GM18873 (cell line): ENCODE data around the gene RABGAP1L.
"Not testable (repeated sequence)": the region's sequence is repeated elsewhere in the genome, so short reads cannot be mapped to it uniquely, and the experiment has no call there.

Source experiments
- ATAC-seq: cut with Tn5 transposase; IDR thresholded peaks from one replicate; pipeline ENCODE4 v1.9.1; 2021; ENCODE audit warnings: mild to moderate bottlenecking, moderate library complexity, moderate number of reproducible peaks; ENCODE audit not compliant: unreplicated experiment, low FRiP score

RABGAP1L gene

DNA sequence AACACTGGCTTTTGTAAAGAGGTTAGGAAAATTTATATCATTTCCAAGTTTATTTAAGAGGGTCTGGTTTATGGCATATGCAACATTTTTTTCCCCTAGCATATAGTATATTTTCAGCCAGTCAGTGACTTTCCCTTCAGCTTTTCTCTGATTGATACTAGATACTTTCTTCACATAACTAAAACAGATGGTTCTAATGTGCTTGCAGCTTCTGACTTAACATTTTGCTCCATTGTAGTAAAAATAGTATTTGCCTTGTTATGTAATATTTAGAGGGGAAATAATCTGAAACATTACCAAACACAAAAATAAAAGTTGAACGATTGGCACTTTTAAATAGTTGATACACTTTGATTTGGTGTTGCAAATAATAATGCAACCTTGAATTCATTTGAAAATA, 480.1 kb downstream of the RABGAP1L start:
- no peak for ATAC-seq

DNA sequence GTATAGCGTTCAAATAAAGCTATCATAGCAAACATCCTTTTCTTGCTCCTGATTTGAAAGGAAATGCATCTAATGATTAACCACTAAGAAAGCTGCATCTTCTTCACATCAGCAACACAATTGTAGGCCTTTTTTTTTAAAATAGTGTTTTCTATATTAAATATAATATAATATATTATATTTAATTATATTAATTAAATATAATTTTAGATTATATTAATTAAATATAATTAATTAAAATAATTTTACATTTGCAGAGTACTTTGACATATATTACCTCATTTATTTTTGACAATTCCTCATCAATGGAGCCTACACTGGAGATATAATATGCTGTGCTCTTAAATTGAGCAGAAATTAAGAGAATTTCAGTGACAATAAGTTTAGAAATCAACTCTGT, 481.5 kb downstream of the RABGAP1L start:
- no peak for ATAC-seq

DNA sequence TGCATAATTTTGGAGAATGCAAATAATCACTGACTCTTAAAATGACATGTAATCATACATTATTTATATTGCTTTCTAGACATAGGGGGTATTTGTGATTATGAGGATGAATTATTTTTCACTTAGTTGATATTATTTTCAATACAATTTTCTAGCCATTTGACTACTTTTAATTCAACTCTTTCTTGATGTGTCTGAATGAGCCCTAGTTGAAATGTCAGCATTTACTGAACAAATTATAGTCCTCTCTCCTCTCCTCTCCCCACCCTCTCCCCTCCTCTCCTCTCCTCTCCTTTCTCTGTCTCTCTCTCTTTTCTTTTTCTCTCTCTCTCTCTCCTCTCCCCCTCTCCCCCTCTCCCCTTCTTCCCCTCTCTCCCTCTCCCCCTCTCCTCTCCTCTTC, 483.1 kb downstream of the RABGAP1L start:
- no peak for ATAC-seq

- ATAC-seq = no peak
Measured at GRCh38 chr1:174643206-174643605, 483.9 kb downstream of the RABGAP1L start.

DNA sequence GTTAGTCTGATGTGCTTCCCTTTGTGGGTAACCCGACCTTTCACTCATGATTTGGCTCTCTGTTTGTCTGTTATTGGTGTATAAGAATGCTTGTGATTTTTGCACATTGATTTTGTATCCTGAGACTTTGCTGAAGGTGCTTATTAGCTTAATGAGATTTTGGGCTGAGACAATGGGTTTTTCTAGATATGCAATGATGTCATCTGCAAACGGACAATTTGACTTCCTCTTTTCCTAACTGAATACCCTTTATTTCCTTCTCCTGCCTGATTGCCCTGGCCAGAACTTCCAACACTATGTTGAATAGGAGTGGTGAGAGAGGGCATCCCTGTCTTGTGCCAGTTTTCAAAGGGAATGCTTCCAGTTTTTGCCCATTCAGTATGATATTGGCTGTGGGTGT, 490.3 kb downstream of the RABGAP1L start:
- ATAC-seq = not testable (repeated sequence)

DNA sequence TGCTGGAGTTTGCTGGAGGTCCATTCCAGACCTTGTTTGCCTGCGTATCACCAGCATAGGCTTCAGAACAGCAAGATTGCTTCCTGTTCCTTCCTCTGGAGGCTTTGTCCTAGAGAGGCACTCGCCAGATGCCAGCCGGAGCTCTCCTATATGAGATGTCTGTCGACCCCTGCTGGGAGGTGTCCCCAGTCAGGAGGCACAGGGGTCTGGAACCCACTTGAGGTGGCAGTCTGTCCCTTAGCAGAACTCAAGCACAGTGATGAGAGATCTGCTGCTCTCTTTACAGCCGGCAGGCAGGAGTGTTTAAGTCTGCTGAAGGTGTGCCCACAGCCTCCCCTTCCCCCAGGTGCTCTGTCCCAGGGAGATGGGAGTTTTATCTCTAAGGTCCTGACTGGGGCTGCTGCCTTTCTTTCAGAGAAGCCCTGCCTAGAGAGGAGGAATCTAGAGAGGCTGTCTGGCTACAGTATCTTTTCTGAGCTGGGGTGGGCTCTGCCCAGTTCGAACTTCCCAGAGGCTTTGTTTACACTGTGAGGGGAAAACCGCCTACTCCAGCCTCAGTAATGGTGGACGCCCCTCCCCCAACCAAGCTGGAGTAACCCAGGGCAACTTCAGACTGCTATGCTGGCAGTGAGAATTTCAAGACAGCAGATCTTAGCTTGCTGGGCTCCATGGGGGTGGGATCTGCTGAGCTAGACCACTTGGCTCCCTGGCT, 493.4 kb downstream of the RABGAP1L start:
- ATAC-seq = no peak

- no peak for ATAC-seq
Measured at GRCh38 chr1:174654560-174654959, 495.2 kb downstream of the RABGAP1L start.

GRCh38 chr1:174656409-174657059, 497.2 kb downstream of the RABGAP1L start:
- ATAC-seq = no peak

DNA sequence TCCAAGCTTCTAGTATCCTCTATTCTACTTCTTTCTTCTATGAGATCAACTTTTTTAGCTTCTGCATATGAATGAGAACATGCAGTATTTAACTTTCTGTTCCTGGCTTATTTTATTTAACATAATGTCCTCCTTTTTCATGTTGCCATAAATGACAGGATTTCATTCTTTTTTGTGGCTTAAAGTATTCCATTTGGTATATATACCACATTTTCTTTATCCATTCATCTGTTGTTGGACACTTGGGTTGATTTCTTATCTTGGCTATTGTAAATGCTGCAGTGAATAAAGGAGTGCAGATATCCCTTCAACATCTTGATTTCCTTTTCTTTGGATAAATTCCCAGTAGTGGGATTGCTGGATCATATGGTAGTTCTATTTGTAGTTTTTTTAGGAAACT, 498.1 kb downstream of the RABGAP1L start:
- ATAC-seq = no peak

DNA sequence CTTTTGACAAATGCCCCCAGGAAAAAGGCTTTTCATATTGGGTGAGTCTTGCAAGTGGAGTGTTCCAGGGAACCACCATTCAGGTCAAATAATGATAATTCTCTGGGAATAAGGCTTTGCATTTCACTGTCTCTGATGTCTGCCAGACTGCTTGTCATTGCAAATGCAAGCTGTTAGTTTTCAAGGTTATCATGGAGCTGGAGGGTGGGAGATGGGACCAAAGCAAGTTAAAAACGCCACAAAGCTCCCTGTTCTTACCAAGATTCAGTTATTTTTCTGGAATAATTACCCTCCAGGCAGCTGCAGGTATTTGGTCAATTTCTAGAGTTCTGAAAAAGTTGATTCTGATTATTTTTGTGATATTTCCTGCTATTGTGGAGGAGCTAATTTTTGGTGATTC, 498.6 kb downstream of the RABGAP1L start:
- no peak for ATAC-seq

DNA sequence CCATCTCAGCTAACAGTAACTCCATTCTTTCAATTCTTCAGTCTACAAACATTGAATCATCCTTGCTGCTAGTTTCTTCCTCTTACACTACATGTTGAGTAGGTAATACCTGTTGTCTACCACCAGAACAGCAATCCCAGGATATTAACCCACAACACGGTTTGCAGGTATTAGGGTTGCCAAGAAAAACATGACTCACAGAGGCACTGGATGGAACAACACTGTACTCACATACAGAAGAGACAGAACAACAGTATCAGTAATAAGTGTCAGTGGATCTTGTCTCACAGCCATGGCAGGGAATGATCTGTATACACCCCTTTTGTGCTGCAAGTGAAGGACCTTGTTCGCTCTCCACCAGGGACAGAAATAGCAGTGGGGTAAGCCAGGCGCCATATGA, 500.5 kb downstream of the RABGAP1L start:
- no peak for ATAC-seq

GRCh38 chr1:174660476-174660875, 501.2 kb downstream of the RABGAP1L start:
- ATAC-seq = no peak

- no peak for ATAC-seq
Measured at GRCh38 chr1:174663358-174663757, 504.0 kb downstream of the RABGAP1L start.

DNA sequence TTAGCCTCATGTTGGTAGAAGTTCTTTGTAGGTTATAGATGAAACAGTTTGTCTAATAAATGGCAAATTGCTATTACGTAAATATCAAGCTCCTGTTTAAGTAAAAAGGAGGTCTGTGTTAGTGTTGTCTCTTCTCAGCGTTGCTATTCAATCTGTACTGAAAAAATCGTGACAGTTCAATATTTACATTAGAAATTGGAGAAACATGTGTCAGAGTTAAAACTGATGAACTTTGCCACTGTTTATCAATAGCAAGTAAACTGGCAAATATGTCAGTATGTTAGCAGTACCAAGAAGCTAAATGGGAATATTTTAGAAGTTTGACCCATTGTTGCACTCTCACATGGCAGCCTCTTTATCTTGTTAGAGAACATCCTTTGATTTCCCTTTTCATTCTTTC, 506.9 kb downstream of the RABGAP1L start:
- no peak for ATAC-seq

DNA sequence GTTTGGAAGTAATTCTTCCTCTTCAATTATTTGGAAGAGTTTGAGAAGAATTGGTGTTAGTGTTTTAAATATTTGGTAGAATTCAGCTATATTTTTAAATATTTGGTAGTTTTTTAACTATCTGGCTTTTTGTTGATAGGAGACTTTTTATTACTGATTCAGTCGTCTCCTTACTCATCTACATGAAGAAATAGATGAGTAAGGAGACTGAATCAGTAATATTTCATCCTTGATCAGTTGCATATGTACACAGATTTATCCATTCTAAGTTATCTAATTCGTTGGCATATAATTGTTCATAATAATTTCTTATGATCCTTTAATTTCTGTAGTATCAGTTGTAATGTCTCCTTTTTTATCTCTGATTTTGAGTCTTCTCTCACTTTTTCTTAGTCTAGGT, 512.5 kb downstream of the RABGAP1L start:
- no peak for ATAC-seq

- ATAC-seq = no peak
Measured at GRCh38 chr1:174676856-174677255, 517.5 kb downstream of the RABGAP1L start.

GRCh38 chr1:174678657-174679056, 519.3 kb downstream of the RABGAP1L start:
- no peak for ATAC-seq

- no peak for ATAC-seq
Measured at GRCh38 chr1:174680101-174680500, 520.8 kb downstream of the RABGAP1L start.

DNA sequence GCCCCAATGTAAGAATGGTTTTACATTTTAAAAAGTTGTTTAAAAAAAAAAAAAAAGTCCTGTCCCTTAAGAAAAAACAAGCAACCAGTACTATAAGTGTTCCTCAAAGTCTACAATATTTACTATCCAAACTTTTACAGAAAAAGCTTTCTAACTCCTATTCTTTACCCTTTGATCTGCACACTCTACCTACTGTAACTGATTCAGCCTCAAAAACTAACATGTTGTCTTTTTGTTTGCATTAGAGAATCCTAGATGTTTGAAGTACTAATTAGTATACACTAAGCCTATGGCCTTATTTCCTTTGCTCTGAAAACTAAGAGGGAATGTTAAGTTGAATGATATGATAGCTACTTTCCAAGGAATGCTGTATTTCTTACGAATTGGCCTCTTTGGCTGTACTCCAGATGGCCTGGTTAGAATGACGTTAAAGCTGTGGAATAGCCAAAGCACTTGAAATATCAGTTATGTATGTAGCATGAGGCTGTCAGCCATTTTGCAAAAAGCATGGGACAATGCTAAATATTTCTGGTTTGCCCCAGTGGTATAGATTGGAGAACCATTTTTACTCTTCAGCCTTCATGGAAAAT, 523.2 kb downstream of the RABGAP1L start:
- no peak for ATAC-seq

- ATAC-seq = no peak
Measured at GRCh38 chr1:174686213-174686612, 526.9 kb downstream of the RABGAP1L start.

DNA sequence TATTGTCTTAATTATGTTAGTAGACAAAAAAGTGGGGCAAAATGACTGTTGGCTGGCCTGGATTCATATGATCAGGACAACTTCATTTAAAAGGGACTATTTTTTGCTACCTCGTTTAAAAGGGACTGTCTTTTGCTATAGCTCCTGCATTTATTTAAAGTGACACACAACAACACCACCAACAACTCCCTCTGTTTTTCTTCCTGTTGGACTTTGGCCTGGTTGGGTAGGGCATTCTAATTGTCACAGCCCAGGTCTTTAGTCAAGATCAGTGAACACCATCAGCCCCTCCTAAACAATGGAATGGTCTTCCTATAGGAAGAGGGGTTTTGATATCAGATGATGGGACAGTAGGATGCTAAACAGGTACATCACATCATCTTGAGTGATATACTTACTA, 530.2 kb downstream of the RABGAP1L start:
- ATAC-seq = no peak

DNA sequence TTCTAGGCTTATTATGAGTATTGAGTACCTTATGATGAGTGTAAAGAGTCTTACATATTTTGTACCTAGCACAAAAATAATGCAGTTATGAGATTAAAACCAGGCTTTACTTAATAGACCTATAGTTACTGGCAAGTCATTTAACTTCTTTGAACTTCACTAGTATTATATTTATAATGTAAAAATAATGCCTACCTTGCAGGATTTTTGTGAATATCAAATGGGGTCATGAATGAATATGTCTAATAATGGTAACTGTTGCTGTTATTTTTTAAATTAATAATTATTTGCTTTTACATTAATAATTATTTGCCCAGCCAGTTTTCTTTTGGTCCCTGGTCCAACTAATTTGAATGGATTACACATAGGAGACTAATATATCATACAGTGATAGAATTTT, 530.9 kb downstream of the RABGAP1L start:
- ATAC-seq = no peak
